CD4-positive, alpha-beta T cell treated with Interleukin-15 for 1 hour (primary cell): ENCODE results near the gene PCDH7.

Experiments
- DNase-seq: peaks from one replicate; pipeline ENCODE4 v3.0.0-alpha.2; 2020

PCDH7 gene

GRCh38 chr4:30728311-30728710, 8.1 kb downstream of the PCDH7 start:
- DNase-seq, result no peak

- DNase-seq, result no peak
Observed at GRCh38 chr4:30743897-30744296, 23.7 kb downstream of the PCDH7 start.

GRCh38 chr4:30744386-30744785, 24.2 kb downstream of the PCDH7 start:
- no peak for DNase-seq

- no peak for DNase-seq
Observed at GRCh38 chr4:30744957-30745640, 24.9 kb downstream of the PCDH7 start.

GRCh38 chr4:30746735-30747134, 26.6 kb downstream of the PCDH7 start:
- DNase-seq, result no peak

GRCh38 chr4:30753316-30753715, 33.1 kb downstream of the PCDH7 start:
- no peak for DNase-seq

GRCh38 chr4:30754021-30754420, 33.9 kb downstream of the PCDH7 start:
- DNase-seq, result no peak

GRCh38 chr4:30755346-30755745, 35.2 kb downstream of the PCDH7 start:
- no peak for DNase-seq

GRCh38 chr4:30756553-30756952, 36.4 kb downstream of the PCDH7 start:
- no peak for DNase-seq

- no peak for DNase-seq
Observed at GRCh38 chr4:30757357-30757756, 37.2 kb downstream of the PCDH7 start.

GRCh38 chr4:30760551-30760950, 40.4 kb downstream of the PCDH7 start:
- no peak for DNase-seq

- DNase-seq, result no peak
Observed at GRCh38 chr4:30763321-30763727, 43.2 kb downstream of the PCDH7 start.

GRCh38 chr4:30765022-30765421, 44.9 kb downstream of the PCDH7 start:
- no peak for DNase-seq

GRCh38 chr4:30767147-30767845, 47.1 kb downstream of the PCDH7 start:
- DNase-seq, result no peak

- DNase-seq, result no peak
Observed at GRCh38 chr4:30768277-30768676, 48.1 kb downstream of the PCDH7 start.

GRCh38 chr4:30769093-30769492, 48.9 kb downstream of the PCDH7 start:
- no peak for DNase-seq

GRCh38 chr4:30770049-30770549, 49.9 kb downstream of the PCDH7 start:
- DNase-seq, result no peak

- no peak for DNase-seq
Observed at GRCh38 chr4:30770812-30771211, 50.6 kb downstream of the PCDH7 start.

GRCh38 chr4:30776451-30776850, 56.3 kb downstream of the PCDH7 start:
- no peak for DNase-seq

- DNase-seq, result no peak
Observed at GRCh38 chr4:30776921-30777415, 56.8 kb downstream of the PCDH7 start.
